CD4-positive, alpha-beta T cell treated with Interleukin-15 for 4 hours (primary cell): ENCODE measurements around the gene DNAJB5.
"Not testable (repeated sequence)": the region's sequence is repeated elsewhere in the genome, so short reads cannot be mapped to it uniquely, and the experiment has no call there.

Experiments used
- DNase-seq: peaks from one replicate; pipeline ENCODE4 v3.0.0-alpha.2; 2020; ENCODE audit warnings: low spot score

DNAJB5 gene

GRCh38 chr9:35000535-35001284 is 11.2 kb downstream of the DNAJB5 start:
- no peak for DNase-seq

GRCh38 chr9:35001285-35001677 is 11.7 kb downstream of the DNAJB5 start:
- DNase-seq: no peak

GRCh38 chr9:35001803-35002502 is 12.4 kb downstream of the DNAJB5 start:
- DNase-seq: no peak

- DNase-seq: no peak
These were observed 13.1 kb downstream of the DNAJB5 start for GRCh38 chr9:35002623-35003022.

- not testable (repeated sequence) for DNase-seq
These were observed 14.8 kb downstream of the DNAJB5 start for GRCh38 chr9:35004299-35004698.

- no peak for DNase-seq
These were observed 20.9 kb downstream of the DNAJB5 start for GRCh38 chr9:35010351-35010958.

GRCh38 chr9:35014517-35014916 is 25.0 kb downstream of the DNAJB5 start:
- no peak for DNase-seq

GRCh38 chr9:35023443-35023842 is 33.9 kb downstream of the DNAJB5 start:
- DNase-seq: not testable (repeated sequence)

GRCh38 chr9:35026671-35027070 is 37.1 kb downstream of the DNAJB5 start:
- no peak for DNase-seq

- no peak for DNase-seq
These were observed 37.8 kb downstream of the DNAJB5 start for GRCh38 chr9:35027374-35027773.

GRCh38 chr9:35027860-35028259 is 38.3 kb downstream of the DNAJB5 start:
- no peak for DNase-seq

GRCh38 chr9:35028341-35028740 is 38.8 kb downstream of the DNAJB5 start:
- DNase-seq: no peak

- no peak for DNase-seq
These were observed 39.7 kb downstream of the DNAJB5 start for GRCh38 chr9:35029241-35029640.

GRCh38 chr9:35029852-35030251 is 40.3 kb downstream of the DNAJB5 start:
- DNase-seq: no peak

- no peak for DNase-seq
These were observed 43.6 kb downstream of the DNAJB5 start for GRCh38 chr9:35033101-35033500.

GRCh38 chr9:35035851-35036701 is 46.5 kb downstream of the DNAJB5 start:
- peak; percentile 25 for DNase-seq

GRCh38 chr9:35042081-35042604 is 52.6 kb downstream of the DNAJB5 start:
- DNase-seq: no peak

GRCh38 chr9:35042891-35043545 is 53.5 kb downstream of the DNAJB5 start:
- DNase-seq: no peak

- DNase-seq: no peak
These were observed 54.5 kb downstream of the DNAJB5 start for GRCh38 chr9:35044071-35044470.
